ENCODE results near the gene TAF4B. TPM values are rescaled to one million over a fixed set of nuclear protein-coding genes. Genes with fewer than 3 reads are reported as not detected.

Gene TAF4B
- total RNA-seq, 1 donor from 2014 or later = 3.0 TPM

DNA sequence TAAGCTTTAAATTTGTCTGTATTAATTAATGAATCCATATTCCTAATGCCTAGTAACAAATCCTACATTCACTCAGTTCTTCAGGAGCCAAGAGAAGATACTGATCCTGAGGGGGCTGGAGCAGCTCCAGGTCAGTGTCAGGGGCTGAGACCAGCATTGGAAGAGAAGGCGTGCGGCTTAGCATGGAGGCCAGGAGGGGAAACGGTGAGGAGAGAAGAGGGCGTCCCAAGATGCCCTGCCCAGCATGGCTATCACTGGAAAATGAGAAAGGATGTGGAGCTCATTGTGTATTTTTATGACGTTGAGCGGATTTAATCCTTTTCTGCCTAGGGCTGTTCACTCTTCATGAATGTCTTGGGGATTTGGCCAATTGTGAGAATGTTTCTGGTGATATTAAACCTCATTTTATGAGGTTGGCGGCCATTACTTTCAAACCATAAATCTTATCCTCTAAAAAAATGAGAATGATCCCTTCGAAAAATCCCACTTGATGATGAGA, 190.5 kb downstream of the TAF4B start:
- Histone ChIP-seq H3K36me3 (no peaks in the 10 kb centered on the region), H3K4me3 (no peak overlapping the region), H3K27ac (no peak overlapping the region), H3K27me3 (no peaks in the 10 kb centered on the region), H3K9me3 (no peaks in the 10 kb centered on the region), H3K4me1 (no peaks in the 10 kb centered on the region)
- DNase-seq (ENCODE audit: low spot score in 2 of 2) = no peak
- TF ChIP-seq, protein P1, sequence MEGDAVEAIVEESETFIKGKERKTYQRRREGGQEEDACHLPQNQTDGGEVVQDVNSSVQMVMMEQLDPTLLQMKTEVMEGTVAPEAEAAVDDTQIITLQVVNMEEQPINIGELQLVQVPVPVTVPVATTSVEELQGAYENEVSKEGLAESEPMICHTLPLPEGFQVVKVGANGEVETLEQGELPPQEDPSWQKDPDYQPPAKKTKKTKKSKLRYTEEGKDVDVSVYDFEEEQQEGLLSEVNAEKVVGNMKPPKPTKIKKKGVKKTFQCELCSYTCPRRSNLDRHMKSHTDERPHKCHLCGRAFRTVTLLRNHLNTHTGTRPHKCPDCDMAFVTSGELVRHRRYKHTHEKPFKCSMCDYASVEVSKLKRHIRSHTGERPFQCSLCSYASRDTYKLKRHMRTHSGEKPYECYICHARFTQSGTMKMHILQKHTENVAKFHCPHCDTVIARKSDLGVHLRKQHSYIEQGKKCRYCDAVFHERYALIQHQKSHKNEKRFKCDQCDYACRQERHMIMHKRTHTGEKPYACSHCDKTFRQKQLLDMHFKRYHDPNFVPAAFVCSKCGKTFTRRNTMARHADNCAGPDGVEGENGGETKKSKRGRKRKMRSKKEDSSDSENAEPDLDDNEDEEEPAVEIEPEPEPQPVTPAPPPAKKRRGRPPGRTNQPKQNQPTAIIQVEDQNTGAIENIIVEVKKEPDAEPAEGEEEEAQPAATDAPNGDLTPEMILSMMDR (IDR thresholded peaks at IDR 0.05) = no peak
- intact Hi-C loops (cut with DNase I) = no loop called here

DNA sequence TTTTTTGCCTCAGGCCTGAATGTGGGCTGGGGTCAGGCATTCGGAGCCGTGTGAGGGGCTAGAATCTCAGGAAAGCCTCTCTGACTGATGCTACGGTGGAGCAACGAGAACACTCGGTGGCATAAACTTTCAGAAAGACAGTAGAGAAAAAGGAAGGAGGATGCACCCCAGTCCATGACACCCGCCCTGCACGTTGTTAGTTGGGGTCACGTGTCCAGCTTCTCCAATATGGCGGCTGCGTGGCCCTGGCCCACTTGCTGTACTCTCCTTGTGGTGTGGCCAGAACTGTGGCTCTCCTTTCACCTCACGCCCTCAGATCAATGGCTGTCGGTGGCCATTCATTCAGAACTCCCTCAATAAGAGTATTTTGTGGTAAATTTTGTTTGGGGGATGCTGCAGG, 190.9 kb downstream of the TAF4B start:
- Histone ChIP-seq H3K27ac (no peak overlapping the region), H3K4me3 (no peak overlapping the region), H3K4me1 (no peaks in the 10 kb centered on the region), H3K36me3 (no peaks in the 10 kb centered on the region), H3K9me3 (no peaks in the 10 kb centered on the region), H3K27me3 (no peaks in the 10 kb centered on the region)
- intact Hi-C loops (cut with DNase I) = no loop called here
- no peak for DNase-seq (ENCODE audit: low spot score in 2 of 2)
- TF ChIP-seq, protein P1 (IDR thresholded peaks at IDR 0.05) = no peak

DNA sequence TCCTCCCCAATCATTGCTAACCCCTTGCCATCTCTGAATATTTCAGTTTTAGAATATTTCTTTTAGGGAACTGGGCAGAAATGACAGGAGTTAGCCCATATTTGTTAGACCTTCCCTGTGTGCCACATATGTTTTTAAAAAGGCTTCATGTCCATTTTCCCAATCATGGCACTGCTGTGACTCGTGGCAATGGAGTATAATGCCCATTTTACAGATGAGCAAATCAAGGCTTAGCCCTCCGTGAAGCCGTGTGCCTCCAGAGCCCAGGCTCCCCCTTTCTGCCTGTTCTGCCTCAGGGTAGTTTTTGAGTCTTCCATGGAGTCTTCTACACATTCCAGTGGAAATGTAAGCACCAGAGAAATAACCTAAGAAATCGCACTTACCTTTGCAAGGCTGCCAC, 192.0 kb downstream of the TAF4B start:
- TF ChIP-seq, protein P1 (IDR thresholded peaks at IDR 0.05) = no peak
- intact Hi-C loops (cut with DNase I) = no loop called here
- Histone ChIP-seq H3K36me3 (no peaks in the 10 kb centered on the region), H3K27ac (no peak overlapping the region), H3K4me3 (no peak overlapping the region), H3K27me3 (no peaks in the 10 kb centered on the region), H3K9me3 (no peaks in the 10 kb centered on the region), H3K4me1 (no peaks in the 10 kb centered on the region)
- DNase-seq (ENCODE audit: low spot score in 2 of 2) = no peak

DNA sequence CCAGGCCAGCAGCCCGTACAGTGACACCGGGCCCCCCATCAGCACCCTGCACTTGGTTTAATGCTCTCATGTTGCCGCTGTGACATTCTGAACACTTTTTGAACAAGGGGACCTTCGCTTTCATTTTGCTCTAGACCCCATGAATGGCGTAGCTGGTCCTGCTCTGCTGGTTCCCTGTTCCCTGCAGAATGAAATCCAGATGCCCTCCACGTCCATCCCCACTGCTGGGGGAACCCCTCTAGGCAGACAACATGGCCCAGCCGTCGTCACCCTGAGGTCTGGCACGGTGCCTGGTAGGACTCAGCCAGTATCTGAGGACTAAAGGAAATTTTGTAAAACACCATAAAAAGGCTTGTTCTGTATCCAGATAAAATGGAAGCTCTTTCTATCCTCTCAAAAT, 193.5 kb downstream of the TAF4B start:
- no peak overlapping the region for H3K4me3 ChIP-seq
- H3K9me3 ChIP-seq = no peaks in the 10 kb centered on the region
- H3K4me1 ChIP-seq = no peaks in the 10 kb centered on the region
- DNase-seq (ENCODE audit: low spot score in 2 of 2) = no peak
- intact Hi-C loops (cut with DNase I) = no loop called here
- H3K27ac ChIP-seq = no peak overlapping the region
- TF ChIP-seq, protein P1 (IDR thresholded peaks at IDR 0.05) = no peak
- no peaks in the 10 kb centered on the region for H3K36me3 ChIP-seq
- no peaks in the 10 kb centered on the region for H3K27me3 ChIP-seq

DNA sequence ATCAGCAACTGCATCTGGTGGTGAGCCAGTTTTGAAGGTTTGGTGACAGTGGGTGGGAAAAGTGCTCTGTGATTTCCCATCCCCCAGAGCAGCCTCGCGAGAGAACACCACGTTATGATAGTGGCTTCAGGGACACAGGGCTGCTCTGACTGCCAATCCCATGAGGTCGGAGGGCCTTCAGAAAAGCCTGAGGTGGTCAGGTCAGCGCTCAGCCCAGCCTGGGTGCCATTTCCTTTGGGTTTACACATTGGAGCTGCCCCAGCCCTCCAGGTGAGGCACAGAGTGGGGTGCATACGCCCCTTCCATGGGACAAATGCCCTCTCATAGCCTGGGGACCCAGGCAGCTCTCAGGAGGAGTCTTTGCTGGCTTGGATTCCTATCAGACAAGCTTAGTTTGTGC, 195.3 kb downstream of the TAF4B start:
- H3K9me3 ChIP-seq = no peaks in the 10 kb centered on the region
- TF ChIP-seq, protein P1 (IDR thresholded peaks at IDR 0.05) = no peak
- no peak overlapping the region for H3K4me3 ChIP-seq
- no peak for DNase-seq (ENCODE audit: low spot score in 2 of 2)
- no peaks in the 10 kb centered on the region for H3K36me3 ChIP-seq
- intact Hi-C loops (cut with DNase I) = no loop called here
- H3K27ac ChIP-seq = no peak overlapping the region
- no peaks in the 10 kb centered on the region for H3K27me3 ChIP-seq
- H3K4me1 ChIP-seq = no peaks in the 10 kb centered on the region

DNA sequence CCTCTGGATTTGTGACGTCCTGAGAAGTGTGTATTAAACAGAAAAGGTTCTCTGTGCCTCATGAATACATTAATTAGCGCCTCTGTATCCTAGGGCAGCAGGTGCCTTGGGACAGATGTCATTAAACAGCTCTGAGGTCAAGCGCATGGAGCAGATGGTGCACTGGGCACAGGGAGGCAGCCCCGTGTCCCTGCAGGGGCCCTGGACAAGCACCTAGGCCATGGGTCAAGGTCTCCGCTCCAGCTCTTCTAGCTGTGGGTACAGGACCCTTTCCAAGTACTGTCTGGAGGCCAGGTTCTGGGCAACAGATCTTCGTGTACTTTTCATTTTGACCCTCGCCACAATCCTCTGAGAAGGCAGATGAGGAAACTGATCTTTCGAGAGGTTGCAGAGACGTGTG, 195.7 kb downstream of the TAF4B start:
- DNase-seq (ENCODE audit: low spot score in 2 of 2) = no peak
- H3K27ac ChIP-seq = no peak overlapping the region
- H3K4me1 ChIP-seq = no peaks in the 10 kb centered on the region
- intact Hi-C loops (cut with DNase I) = no loop called here
- TF ChIP-seq, protein P1 (IDR thresholded peaks at IDR 0.05) = no peak
- no peaks in the 10 kb centered on the region for H3K36me3 ChIP-seq
- no peaks in the 10 kb centered on the region for H3K9me3 ChIP-seq
- H3K4me3 ChIP-seq = no peak overlapping the region
- H3K27me3 ChIP-seq = no peaks in the 10 kb centered on the region
